HEK293 (cell line): Measurements from ENCODE around the gene RAI14.

Source experiments
- CTCF ChIA-PET: fragments of 350-600 bp; formaldehyde crosslinking; extraction: SDS; loops from one replicate; lab custom pipeline; 2021; ENCODE audit warnings: antibody characterized with exemption; lab: Yijun Ruan, JAX
- POLR2A ChIA-PET: fragments of 300-600 bp; formaldehyde crosslinking; extraction: SDS; loops from one replicate; lab custom pipeline; 2020; ENCODE audit warnings: antibody characterized with exemption, inconsistent platforms; lab: Yijun Ruan, JAX
- H3K27ac ChIP-seq: fragments of 200-500 bp; sonication (Bioruptor generic); 2 replicates; pipeline ENCODE4 v1.5.1; 2014; ENCODE audit warnings: low read depth, low read length, control low read depth, inconsistent platforms; ENCODE audit errors: extremely low read depth
- H3K36me3 ChIP-seq, 2 experiments: fragments of 200-500 bp in 1 of 2; sonication (Bioruptor generic) in 1 of 2; 1 replicate in 1 of 2; 2 replicates in 1 of 2; pipeline ENCODE4 v1.5.1; 2014 to 2017; ENCODE audit warnings: inconsistent platforms in 2 of 2, low read length in 2 of 2; ENCODE audit not compliant: control insufficient read depth in 2 of 2, insufficient read depth in 1 of 2
- H3K4me1 ChIP-seq: fragments of 200-500 bp; sonication (Bioruptor generic); 2 replicates; pipeline ENCODE4 v1.5.1; 2014; ENCODE audit warnings: mild to moderate bottlenecking, low read length, inconsistent platforms; ENCODE audit not compliant: control insufficient read depth, insufficient read depth
- H3K4me3 ChIP-seq: 2 replicates; pipeline ENCODE4 v1.5.1; 2011; ENCODE audit warnings: low read depth, mild to moderate bottlenecking, control low read depth, low read length, moderate library complexity
- H3K9me3 ChIP-seq: fragments of 200-500 bp; sonication (Bioruptor generic); 2 replicates; pipeline ENCODE4 v1.5.1; 2014; ENCODE audit warnings: low read depth, low read length, inconsistent platforms; ENCODE audit not compliant: control insufficient read depth, insufficient read depth
- GLI4 ChIP-seq: fragments of 450-650 bp; formaldehyde crosslinking; IDR thresholded peaks from 2 replicates; pipeline ENCODE4 v1.5.1; 2016; ENCODE audit warnings: missing biosample characterization, missing genetic modification characterization
- MYNN ChIP-seq: fragments of 450-650 bp; formaldehyde crosslinking; IDR thresholded peaks from 2 replicates; pipeline ENCODE4 v1.5.1; 2016; ENCODE audit warnings: missing biosample characterization, missing genetic modification characterization, borderline replicate concordance
- ZBTB1 ChIP-seq: fragments of 450-650 bp; formaldehyde crosslinking; IDR thresholded peaks from 2 replicates; pipeline ENCODE4 v1.5.1; 2016; ENCODE audit warnings: missing biosample characterization, missing genetic modification characterization
- ZFP37 ChIP-seq: fragments of 450-650 bp; formaldehyde crosslinking; IDR thresholded peaks from 2 replicates; pipeline ENCODE4 v1.5.1; 2016; ENCODE audit warnings: missing biosample characterization, missing genetic modification characterization
- ZNF112 ChIP-seq: fragments of 450-650 bp; formaldehyde crosslinking; IDR thresholded peaks from 2 replicates; pipeline ENCODE4 v1.5.0; 2017; ENCODE audit warnings: missing biosample characterization, missing genetic modification characterization
- ZNF157 ChIP-seq: fragments of 450-650 bp; formaldehyde crosslinking; IDR thresholded peaks from 2 replicates; pipeline ENCODE4 v1.5.1; 2016; ENCODE audit warnings: missing biosample characterization, missing genetic modification characterization
- ZNF174 ChIP-seq: fragments of 450-650 bp; formaldehyde crosslinking; IDR thresholded peaks from 2 replicates; pipeline ENCODE4 v1.5.0; 2017; ENCODE audit warnings: missing biosample characterization, mild to moderate bottlenecking, missing genetic modification characterization
- ZNF175 ChIP-seq: fragments of 450-650 bp; formaldehyde crosslinking; IDR thresholded peaks from 2 replicates; pipeline ENCODE4 v1.5.1; 2016; ENCODE audit warnings: missing biosample characterization, missing genetic modification characterization
- ZNF202 ChIP-seq: fragments of 450-650 bp; formaldehyde crosslinking; IDR thresholded peaks from 2 replicates; pipeline ENCODE4 v1.5.1; 2016; ENCODE audit warnings: missing biosample characterization, missing genetic modification characterization, borderline replicate concordance
- ZNF211 ChIP-seq: fragments of 450-650 bp; formaldehyde crosslinking; IDR thresholded peaks from 2 replicates; pipeline ENCODE4 v1.5.1; 2016; ENCODE audit warnings: low read depth, missing biosample characterization, missing genetic modification characterization
- ZNF341 ChIP-seq: fragments of 450-650 bp; formaldehyde crosslinking; IDR thresholded peaks from 2 replicates; pipeline ENCODE4; 2016; ENCODE audit warnings: low read depth, missing biosample characterization, missing genetic modification characterization
- ZNF433 ChIP-seq: fragments of 450-650 bp; formaldehyde crosslinking; IDR thresholded peaks from 2 replicates; pipeline ENCODE4 v1.5.1; 2016; ENCODE audit warnings: missing biosample characterization, missing genetic modification characterization, low read depth
- ZNF530 ChIP-seq: fragments of 450-650 bp; formaldehyde crosslinking; IDR thresholded peaks from 2 replicates; pipeline ENCODE4 v1.5.1; 2016; ENCODE audit warnings: low read depth, missing biosample characterization, missing genetic modification characterization
- ZNF561 ChIP-seq: fragments of 450-650 bp; IDR thresholded peaks from 2 replicates; pipeline ENCODE4 v1.5.1; 2018; ENCODE audit warnings: missing biosample characterization, missing genetic modification characterization, borderline replicate concordance
- ZNF624 ChIP-seq: fragments of 450-650 bp; formaldehyde crosslinking; IDR thresholded peaks from 2 replicates; pipeline ENCODE4 v1.5.1; 2017; ENCODE audit warnings: missing biosample characterization, missing genetic modification characterization
- ZNF768 ChIP-seq: fragments of 450-650 bp; formaldehyde crosslinking; IDR thresholded peaks from 2 replicates; pipeline ENCODE4 v1.5.1; 2018; ENCODE audit warnings: missing biosample characterization, mild to moderate bottlenecking, missing genetic modification characterization
- TF ChIP-seq, protein P1 (sequence below): fragments of 450-650 bp; formaldehyde crosslinking; IDR thresholded peaks from 2 replicates; pipeline ENCODE4 v1.5.1; 2016; ENCODE audit warnings: missing biosample characterization, missing genetic modification characterization
- TF ChIP-seq, protein P2 (sequence below): fragments of 450-650 bp; formaldehyde crosslinking; IDR thresholded peaks from 2 replicates; pipeline ENCODE4 v1.5.1; 2016; ENCODE audit warnings: missing biosample characterization, missing genetic modification characterization
- TF ChIP-seq, protein P3 (sequence below): fragments of 450-650 bp; formaldehyde crosslinking; IDR thresholded peaks from 2 replicates; pipeline ENCODE4 v1.5.0; 2017; ENCODE audit warnings: missing biosample characterization, missing genetic modification characterization, borderline replicate concordance
- TF ChIP-seq, protein P4 (sequence below): fragments of 450-650 bp; formaldehyde crosslinking; IDR thresholded peaks from 2 replicates; pipeline ENCODE4 v1.5.1; 2016; ENCODE audit warnings: missing biosample characterization, missing genetic modification characterization, borderline replicate concordance
- TF ChIP-seq, protein P5 (sequence below): IDR thresholded peaks from 2 replicates; pipeline ENCODE4 v1.6.1; 2011; ENCODE audit warnings: mild to moderate bottlenecking, low read depth, low read length, borderline replicate concordance
- TF ChIP-seq, protein P6 (sequence below): fragments of 450-650 bp; formaldehyde crosslinking; IDR thresholded peaks from 2 replicates; pipeline ENCODE4 v1.5.1; 2017; ENCODE audit warnings: missing biosample characterization, missing genetic modification characterization

Gene RAI14

DNA sequence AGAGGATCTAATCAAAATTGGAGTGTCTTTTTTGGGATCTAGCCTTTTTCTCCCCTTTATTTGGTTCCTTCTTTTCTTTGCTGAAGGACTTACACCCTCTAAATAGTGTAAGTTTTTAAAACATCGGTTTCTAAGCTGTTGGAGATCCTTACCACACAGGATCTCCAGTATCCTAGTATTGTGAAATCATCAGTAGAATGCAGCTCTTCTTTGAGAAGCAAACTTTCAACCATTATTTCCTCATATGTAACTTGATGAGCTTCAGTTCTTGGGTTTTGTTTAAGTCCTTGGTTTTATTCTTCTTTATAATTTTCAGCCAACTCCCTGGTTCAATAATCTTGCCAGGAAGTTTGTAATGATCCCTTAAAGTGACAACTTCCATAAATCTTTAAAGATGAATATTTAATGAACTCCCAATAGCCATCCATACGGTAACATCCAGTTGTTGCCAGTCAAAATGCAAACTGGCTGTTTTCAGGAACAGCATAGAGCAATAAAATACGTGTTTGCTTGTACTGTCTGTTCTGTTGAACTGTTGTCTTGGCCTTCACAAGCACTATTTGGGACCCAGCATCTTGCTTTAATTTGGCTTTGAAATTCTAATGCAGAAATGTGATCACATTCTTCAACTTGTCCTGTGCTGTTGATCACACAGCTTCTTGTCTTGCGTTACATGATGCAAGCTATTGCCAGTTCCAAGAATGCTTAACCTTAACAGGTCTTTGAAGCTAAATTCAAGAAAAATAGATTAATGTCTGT lies 148.0 kb downstream of the RAI14 start (continued):
- TF ChIP-seq, protein P1, sequence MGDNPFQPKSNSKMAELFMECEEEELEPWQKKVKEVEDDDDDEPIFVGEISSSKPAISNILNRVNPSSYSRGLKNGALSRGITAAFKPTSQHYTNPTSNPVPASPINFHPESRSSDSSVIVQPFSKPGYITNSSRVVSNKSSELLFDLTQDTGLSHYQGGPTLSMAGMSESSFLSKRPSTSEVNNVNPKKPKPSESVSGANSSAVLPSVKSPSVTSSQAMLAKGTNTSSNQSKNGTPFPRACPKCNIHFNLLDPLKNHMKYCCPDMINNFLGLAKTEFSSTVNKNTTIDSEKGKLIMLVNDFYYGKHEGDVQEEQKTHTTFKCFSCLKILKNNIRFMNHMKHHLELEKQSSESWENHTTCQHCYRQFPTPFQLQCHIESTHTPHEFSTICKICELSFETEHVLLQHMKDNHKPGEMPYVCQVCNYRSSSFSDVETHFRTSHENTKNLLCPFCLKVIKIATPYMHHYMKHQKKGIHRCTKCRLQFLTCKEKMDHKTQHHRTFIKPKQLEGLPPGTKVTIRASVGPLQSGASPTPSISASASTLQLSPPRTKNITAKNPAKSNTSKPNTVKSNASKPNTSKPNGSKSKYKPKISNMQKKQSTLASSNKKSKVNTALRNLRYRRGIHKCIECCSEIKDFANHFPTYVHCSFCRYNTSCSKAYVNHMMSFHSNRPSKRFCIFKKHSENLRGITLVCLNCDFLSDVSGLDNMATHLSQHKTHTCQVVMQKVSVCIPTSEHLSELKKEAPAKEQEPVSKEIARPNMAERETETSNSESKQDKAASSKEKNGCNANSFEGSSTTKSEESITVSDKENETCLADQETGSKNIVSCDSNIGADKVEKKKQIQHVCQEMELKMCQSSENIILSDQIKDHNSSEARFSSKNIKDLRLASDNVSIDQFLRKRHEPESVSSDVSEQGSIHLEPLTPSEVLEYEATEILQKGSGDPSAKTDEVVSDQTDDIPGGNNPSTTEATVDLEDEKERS (tag by site-specific recombination) = no peak
- no peak for TF ChIP-seq ZNF211

DNA sequence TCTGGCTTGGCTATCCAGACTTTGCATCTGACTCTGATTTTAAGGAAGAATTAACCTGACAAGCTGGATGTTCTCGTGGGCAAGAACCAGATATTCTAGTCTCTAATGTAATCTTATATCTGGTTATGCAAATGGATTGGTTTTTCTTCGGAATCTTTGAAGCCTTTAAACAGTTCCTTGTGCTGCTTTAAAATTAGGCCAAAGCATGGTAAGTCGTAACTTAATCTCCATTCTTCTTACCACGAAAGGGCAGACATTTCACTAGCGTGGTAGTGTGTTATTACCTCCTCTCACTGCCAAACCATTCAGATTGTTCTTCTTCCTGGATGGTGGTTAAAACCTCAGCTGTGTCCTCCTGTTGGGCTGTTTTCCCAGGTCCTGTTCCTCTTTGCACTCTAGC lies 148.8 kb downstream of the RAI14 start:
- CTCF ChIA-PET = interaction anchor here (1.5 kb wide), 2 partner anchors 93 to 199 kb away, joined by 3 to 7 read pairs; no protein-coding TSS in a partner anchor
- Histone ChIP-seq H3K27ac (no peak overlapping the region), H3K4me3 (no peak overlapping the region), H3K36me3 (peaks cover 11 to 33% of the 10 kb centered on the region in 2 experiments), H3K4me1 (no peaks in the 10 kb centered on the region), H3K9me3 (no peaks in the 10 kb centered on the region)
- POLR2A ChIA-PET = no interaction called here
- no peak for TF ChIP-seq ZNF157 (tag by site-specific recombination)
- TF ChIP-seq, protein P2, sequence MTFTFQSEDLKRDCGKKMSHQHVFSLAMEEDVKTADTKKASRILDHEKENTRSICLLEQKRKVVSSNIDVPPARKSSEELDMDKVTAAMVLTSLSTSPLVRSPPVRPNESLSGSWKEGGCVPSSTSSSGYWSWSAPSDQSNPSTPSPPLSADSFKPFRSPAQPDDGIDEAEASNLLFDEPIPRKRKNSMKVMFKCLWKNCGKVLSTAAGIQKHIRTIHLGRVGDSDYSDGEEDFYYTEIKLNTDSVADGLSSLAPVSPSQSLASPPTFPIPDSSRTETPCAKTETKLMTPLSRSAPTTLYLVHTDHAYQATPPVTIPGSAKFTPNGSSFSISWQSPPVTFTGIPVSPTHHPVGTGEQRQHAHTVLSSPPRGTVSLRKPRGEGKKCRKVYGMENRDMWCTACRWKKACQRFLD (tag by site-specific recombination) = no peak
- TF ChIP-seq ZNF341 (tag by site-specific recombination) = no peak
- TF ChIP-seq ZNF561 (tag by site-specific recombination) = no peak
- TF ChIP-seq ZNF175 (tag by site-specific recombination) = no peak
- TF ChIP-seq MYNN (tag by site-specific recombination) = no peak
- TF ChIP-seq ZNF768 (tag by site-specific recombination) = no peak
- no peak for TF ChIP-seq ZNF433 (tag by site-specific recombination)
- no peak for TF ChIP-seq ZNF174
- TF ChIP-seq, protein P3, sequence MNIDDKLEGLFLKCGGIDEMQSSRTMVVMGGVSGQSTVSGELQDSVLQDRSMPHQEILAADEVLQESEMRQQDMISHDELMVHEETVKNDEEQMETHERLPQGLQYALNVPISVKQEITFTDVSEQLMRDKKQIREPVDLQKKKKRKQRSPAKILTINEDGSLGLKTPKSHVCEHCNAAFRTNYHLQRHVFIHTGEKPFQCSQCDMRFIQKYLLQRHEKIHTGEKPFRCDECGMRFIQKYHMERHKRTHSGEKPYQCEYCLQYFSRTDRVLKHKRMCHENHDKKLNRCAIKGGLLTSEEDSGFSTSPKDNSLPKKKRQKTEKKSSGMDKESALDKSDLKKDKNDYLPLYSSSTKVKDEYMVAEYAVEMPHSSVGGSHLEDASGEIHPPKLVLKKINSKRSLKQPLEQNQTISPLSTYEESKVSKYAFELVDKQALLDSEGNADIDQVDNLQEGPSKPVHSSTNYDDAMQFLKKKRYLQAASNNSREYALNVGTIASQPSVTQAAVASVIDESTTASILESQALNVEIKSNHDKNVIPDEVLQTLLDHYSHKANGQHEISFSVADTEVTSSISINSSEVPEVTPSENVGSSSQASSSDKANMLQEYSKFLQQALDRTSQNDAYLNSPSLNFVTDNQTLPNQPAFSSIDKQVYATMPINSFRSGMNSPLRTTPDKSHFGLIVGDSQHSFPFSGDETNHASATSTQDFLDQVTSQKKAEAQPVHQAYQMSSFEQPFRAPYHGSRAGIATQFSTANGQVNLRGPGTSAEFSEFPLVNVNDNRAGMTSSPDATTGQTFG (tag by site-specific recombination) = no peak
- TF ChIP-seq, protein P4, sequence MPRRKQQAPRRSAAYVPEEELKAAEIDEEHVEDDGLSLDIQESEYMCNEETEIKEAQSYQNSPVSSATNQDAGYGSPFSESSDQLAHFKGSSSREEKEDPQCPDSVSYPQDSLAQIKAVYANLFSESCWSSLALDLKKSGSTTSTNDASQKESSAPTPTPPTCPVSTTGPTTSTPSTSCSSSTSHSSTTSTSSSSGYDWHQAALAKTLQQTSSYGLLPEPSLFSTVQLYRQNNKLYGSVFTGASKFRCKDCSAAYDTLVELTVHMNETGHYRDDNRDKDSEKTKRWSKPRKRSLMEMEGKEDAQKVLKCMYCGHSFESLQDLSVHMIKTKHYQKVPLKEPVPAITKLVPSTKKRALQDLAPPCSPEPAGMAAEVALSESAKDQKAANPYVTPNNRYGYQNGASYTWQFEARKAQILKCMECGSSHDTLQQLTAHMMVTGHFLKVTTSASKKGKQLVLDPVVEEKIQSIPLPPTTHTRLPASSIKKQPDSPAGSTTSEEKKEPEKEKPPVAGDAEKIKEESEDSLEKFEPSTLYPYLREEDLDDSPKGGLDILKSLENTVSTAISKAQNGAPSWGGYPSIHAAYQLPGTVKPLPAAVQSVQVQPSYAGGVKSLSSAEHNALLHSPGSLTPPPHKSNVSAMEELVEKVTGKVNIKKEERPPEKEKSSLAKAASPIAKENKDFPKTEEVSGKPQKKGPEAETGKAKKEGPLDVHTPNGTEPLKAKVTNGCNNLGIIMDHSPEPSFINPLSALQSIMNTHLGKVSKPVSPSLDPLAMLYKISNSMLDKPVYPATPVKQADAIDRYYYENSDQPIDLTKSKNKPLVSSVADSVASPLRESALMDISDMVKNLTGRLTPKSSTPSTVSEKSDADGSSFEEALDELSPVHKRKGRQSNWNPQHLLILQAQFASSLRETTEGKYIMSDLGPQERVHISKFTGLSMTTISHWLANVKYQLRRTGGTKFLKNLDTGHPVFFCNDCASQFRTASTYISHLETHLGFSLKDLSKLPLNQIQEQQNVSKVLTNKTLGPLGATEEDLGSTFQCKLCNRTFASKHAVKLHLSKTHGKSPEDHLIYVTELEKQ (tag by site-specific recombination) = no peak
- no peak for TF ChIP-seq ZBTB1
- TF ChIP-seq, protein P5, sequence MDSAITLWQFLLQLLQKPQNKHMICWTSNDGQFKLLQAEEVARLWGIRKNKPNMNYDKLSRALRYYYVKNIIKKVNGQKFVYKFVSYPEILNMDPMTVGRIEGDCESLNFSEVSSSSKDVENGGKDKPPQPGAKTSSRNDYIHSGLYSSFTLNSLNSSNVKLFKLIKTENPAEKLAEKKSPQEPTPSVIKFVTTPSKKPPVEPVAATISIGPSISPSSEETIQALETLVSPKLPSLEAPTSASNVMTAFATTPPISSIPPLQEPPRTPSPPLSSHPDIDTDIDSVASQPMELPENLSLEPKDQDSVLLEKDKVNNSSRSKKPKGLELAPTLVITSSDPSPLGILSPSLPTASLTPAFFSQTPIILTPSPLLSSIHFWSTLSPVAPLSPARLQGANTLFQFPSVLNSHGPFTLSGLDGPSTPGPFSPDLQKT = no peak
- TF ChIP-seq ZNF112 = no peak
- TF ChIP-seq ZFP37 (tag by site-specific recombination) = no peak
- TF ChIP-seq ZNF202 (tag by site-specific recombination) = no peak
- no peak for TF ChIP-seq ZNF624
- no peak for TF ChIP-seq GLI4 (tag by site-specific recombination)
- TF ChIP-seq, protein P6, sequence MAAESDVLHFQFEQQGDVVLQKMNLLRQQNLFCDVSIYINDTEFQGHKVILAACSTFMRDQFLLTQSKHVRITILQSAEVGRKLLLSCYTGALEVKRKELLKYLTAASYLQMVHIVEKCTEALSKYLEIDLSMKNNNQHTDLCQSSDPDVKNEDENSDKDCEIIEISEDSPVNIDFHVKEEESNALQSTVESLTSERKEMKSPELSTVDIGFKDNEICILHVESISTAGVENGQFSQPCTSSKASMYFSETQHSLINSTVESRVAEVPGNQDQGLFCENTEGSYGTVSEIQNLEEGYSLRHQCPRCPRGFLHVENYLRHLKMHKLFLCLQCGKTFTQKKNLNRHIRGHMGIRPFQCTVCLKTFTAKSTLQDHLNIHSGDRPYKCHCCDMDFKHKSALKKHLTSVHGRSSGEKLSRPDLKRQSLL = no peak
- no peak for TF ChIP-seq ZNF530 (tag by site-specific recombination)
